ENCODE data around the gene CLP1. TPM values are rescaled to one million over a fixed set of nuclear protein-coding genes. Genes with fewer than 3 reads are reported as not detected.
"Not testable (repeated sequence)": the region's sequence is repeated elsewhere in the genome, so short reads cannot be mapped to it uniquely, and the experiment has no call there.

The CLP1 gene
- total RNA-seq, 1 experiment from 2014 or later: 12.6 TPM

DNA sequence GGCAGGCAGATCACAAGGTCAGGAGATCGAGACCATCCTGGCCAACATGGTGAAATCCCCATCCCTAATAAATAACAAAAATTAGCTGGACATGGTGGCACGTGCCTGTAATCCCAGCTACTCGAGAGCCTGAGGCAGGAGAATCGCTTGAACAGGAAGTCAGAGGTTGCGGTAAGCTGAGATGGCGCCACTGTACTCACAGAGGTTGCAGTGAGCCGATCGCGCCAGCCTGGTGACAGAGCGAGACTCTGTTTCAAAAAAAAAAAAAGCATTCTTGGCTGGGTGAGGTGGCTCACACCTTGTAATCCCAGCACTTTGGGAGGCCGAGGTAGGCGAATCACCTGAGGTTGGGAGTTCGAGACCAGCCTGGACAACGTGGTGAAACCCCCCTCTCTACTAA is 5.3 kb upstream of the CLP1 start:
- in situ Hi-C loops (cut with HindIII; ENCODE audit: low pct_unique_long_range_greater_than_20kb, low sequenced_read_pairs); DNase-seq (ENCODE audit: low read depth): not testable (repeated sequence)

DNA sequence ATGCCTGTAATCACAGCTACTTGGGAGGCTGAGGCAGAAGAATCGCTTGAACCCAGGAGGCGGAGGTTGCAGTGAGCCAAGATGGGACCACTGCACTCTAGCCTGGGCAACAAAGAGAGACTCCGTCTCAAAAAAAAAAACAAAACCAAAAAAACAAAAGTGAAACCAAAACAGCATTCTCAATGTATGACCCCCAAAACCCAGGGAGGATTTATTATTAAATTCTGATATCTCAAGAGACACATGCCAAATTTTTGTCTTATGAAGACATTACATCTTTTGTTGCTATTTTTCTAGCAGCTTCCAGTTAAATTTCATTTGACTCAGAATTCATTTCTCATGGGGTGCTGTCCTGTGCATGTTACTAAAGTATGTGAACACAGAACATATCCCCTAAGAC is 4.9 kb upstream of the CLP1 start:
- in situ Hi-C loops (cut with HindIII; ENCODE audit: low pct_unique_long_range_greater_than_20kb, low sequenced_read_pairs): no loop called here
- no peak for DNase-seq (ENCODE audit: low read depth)

DNA sequence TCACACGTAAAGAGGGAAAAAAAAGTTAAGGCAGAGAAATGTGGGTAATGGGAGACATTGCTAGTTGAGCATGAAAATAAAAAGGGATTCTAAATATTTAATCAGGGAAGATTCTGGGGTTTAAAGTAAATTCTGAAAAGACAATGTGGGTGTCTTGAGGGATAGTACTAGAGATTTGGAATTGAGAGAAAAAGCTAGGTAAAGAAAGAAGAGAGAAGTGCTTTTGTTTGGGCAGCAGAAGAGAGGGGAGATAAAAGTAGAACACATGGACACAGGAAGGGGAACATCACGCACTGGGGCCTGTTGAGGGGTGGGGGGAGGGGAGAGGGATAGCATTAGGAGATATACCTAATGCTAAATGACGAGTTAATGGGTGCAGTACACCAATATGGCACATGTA is 4.4 kb upstream of the CLP1 start:
- no peak for DNase-seq (ENCODE audit: low read depth)
- in situ Hi-C loops (cut with HindIII; ENCODE audit: low pct_unique_long_range_greater_than_20kb, low sequenced_read_pairs): no loop called here

DNA sequence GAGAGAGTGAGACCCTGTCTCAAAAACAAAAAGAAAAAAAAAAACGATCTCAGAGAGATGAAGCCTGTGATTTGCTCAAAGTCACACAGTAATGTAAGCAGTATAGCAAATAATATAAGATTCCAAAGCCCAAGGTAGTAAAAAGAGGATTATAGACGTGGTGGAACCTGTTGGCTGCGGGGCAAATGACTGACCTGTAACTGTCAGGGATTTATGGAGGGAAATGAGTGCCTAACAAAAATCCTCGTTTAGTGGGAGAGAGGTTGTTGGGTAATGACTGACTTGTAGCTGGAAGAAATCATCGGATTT is 723 bp upstream of the CLP1 start:
- DNase-seq (ENCODE audit: low read depth): no peak
- in situ Hi-C loops (cut with HindIII; ENCODE audit: low pct_unique_long_range_greater_than_20kb, low sequenced_read_pairs): no loop called here

DNA sequence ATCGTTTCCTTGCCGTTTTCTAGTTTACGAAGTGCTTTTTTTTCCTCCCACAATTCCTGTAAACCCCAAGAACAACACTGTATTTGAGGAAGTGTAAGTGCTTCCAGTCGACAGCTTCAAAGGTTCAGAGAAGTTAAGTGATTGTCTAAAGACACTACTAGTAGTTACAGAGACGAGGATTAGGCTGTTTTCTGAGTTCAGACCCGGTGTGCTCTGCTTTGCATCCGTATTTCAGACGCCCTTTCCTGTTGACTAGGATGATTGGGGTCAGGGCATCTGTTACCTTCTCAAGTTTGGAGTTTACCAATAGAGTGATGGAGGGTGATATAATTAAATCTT is 430 bp downstream of the CLP1 start:
- DNase-seq (ENCODE audit: low read depth): no peak
- in situ Hi-C loops (cut with HindIII; ENCODE audit: low pct_unique_long_range_greater_than_20kb, low sequenced_read_pairs): no loop called here

DNA sequence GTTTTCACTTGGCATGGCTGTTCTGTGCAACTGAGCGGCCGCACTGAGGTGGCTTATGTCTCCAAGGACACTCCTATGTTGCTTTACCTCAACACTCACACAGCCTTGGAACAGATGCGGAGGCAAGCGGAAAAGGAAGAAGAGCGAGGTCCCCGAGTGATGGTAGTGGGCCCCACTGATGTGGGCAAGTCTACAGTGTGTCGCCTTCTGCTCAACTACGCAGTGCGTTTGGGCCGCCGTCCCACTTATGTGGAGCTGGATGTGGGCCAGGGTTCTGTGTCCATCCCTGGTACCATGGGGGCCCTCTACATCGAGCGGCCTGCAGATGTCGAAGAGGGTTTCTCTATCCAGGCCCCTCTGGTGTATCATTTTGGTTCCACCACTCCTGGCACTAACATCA is 2.1 kb downstream of the CLP1 start:
- in situ Hi-C loops (cut with HindIII; ENCODE audit: low pct_unique_long_range_greater_than_20kb, low sequenced_read_pairs): no loop called here

DNA sequence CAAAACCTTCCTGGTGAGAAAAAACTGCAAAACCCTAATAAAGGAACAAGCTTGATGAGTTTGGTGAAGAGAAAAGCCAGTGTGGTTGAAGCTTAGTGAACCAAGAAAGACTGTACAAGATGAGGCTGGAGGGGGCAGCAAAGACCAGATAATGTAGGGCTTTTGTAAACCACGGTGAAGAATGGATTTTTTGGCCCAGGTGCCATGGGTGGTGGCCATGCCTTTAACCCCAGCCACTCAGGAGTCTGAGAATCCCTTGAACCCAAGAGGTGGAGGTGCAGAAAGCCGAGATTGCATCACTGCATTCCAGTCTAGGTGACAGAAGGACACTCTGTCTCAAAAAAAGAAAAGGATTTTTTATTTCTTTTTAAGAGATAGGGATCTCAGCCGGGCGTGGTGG is 5.3 kb downstream of the CLP1 start:
- no peak for DNase-seq (ENCODE audit: low read depth)
- in situ Hi-C loops (cut with HindIII; ENCODE audit: low pct_unique_long_range_greater_than_20kb, low sequenced_read_pairs): no loop called here

More for the DNA sequence above, 2.1 kb downstream of the CLP1 start:
- DNase-seq (ENCODE audit: low read depth): no peak

DNA sequence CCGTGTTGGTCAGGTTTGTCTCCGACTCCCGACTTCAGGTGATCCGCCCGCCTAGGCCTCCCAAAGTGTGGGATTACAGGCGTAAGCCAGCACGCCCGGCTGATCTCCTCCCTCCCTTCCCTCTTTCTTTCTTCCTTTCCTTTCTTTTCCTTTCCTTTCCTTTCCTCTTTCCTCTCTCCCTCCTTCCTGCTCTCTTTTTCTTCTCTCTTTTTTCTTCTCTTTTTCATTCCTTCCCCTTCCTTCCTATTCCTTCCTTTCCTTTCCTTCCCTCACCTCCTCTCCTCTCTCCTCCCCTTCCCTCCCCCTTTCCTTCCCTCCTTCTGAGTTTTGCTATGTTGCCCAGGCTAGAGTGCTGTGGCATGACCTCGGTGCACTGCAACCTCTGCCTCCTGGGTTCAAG is 6.4 kb downstream of the CLP1 start:
- in situ Hi-C loops (cut with HindIII; ENCODE audit: low pct_unique_long_range_greater_than_20kb, low sequenced_read_pairs): no loop called here
- no peak for DNase-seq (ENCODE audit: low read depth)

DNA sequence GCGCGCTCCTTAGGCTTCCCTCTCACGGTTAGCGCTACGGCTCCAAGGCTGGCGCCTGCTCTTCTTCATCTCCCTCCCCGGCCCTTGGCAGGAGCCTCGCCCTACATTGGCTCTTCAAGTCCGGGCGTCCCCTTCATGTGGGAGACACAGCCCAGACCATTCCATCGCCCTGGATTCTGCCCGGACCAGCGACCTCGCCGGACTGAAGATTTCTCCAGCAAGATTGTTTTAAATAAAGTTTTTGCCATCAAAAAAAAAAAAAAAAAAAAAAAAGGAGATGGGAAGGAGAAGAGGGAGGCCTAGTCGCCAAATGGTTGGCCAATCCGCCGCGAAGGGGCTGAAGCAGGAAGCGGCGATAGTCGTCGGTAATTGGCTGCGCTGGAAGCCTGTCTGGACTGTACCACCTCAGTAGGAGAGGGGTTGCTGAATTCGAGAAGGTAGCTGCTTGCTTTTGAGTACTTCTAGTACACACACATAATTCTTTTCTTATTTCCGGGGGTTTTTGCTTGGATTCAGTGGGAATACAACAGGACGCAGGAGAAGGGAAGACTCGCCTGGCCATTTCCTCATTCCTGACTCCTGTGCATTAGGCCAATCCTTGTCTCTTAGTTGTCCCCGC is 9.7 kb downstream of the CLP1 start:
- DNase-seq (ENCODE audit: low read depth): peak; percentile 96
- in situ Hi-C loops (cut with HindIII; ENCODE audit: low pct_unique_long_range_greater_than_20kb, low sequenced_read_pairs): no loop called here

DNA sequence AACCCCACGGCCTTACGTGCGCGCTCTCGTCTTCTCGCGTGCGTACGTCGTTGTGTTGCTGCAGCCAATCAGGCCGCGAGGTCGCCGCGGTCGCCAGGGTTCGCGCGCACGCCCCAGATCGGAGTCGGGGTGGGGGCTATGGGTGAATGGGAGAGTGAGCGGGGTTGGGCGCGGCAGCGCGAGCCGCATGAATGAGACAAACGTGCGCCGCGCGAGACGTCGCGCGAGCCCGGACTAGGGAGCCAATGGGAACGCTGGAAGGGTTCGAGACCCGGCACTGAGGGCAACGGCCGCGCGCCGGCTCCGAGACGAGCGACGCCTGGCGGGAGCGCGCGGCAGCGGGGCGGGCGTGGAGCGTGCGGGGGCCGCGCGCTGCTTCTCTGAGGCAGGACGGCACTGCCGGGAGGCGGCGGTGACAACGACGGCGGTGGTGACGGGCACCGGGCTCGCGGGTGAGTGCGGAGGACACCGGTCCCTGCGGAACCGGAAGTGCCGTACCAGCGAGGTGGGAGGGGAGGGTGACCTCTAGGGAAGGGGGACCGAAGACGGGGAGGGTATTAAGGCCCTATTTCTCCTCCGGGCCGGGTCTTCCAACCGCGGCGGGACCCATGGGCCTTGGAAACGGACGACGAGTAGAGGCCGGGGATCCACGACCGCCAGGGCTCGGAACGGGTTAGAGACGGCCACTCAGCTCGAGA is 10.3 kb downstream of the CLP1 start, which contains the start of gene ZDHHC5:
Gene ZDHHC5 (plus strand): TSS at position 379 of the 698 bp plus-strand sequence. CDS start 4,977 bp downstream, outside the sequence.
- DNase-seq (ENCODE audit: low read depth): peak; percentile 98
- in situ Hi-C loops (cut with HindIII; ENCODE audit: low pct_unique_long_range_greater_than_20kb, low sequenced_read_pairs): no loop called here

DNA sequence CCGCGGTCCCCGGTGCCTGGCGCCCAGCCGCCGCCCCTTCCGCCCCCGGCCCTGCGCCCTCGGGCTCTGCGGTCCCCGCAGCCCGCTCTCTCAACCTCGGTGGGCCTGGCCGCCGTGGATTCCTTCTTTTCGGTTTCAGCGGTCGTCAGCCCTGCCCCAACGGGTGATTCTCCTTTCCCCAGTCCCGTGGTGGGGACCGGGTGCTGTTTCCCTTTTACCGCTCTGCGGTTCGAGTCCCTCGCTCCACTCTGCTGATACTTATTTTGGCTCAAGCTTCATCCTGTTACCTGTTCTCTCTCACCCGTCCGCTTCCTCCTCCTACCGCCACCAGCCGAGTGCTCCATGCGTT is 10.8 kb downstream of the CLP1 start:
- in situ Hi-C loops (cut with HindIII; ENCODE audit: low pct_unique_long_range_greater_than_20kb, low sequenced_read_pairs): no loop called here
- no peak for DNase-seq (ENCODE audit: low read depth)

DNA sequence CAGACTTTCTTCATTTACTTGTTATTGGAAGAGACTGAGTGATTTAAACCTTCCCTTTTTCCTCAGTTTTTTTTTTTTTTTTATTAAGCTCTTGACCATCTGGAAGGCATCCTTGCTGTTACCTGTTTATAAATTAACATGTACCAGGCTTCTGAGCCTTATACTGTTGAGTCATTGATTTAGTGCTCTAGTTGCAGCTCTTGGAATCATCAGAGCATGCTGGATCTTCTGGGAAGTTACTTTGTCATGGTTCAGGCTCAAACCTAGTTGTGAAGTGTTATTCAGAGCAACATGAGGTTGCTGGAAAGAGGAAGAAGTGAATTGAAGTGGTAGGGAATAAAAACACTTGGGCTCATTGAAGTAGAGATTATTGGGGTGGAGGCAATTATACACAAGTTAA is 16.7 kb downstream of the CLP1 start:
- peak; percentile 57 for DNase-seq (ENCODE audit: low read depth)
- in situ Hi-C loops (cut with HindIII; ENCODE audit: low pct_unique_long_range_greater_than_20kb, low sequenced_read_pairs): no loop called here

DNA sequence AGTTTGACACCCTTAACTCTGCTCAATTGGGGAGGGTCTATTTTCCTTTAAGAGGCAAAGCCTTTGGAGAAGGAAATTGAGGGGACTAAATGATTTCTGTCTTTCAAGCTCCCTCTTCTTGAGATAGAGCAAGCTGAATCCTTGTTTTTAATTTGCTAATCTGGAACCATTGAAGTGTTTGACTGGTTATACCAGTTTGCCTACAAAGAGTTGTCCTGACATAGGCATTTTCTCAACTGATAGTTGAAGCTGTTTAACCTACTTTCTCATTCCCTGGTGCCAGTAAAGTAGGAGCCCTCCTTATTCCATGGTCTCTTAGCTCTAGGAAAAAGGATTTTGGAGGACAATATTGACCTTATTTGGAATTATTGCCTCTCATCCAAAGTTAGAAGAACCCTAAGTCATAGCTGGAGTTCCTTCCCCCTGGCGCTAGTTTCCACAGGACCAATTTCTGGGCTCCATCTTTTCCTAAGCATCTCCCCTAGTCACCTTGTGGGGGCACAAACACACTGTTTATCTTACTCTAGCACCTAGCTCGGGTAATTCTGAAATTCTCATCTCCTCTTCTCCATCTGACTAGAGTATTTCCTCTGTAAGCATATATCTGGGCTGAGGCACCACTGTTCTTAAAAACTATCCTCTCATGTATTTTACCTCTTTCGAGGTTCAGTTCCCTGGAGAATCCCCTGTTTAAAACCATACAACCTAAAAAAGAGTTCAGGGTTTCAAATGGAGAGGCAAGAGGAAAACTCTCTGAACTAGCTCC is 17.8 kb downstream of the CLP1 start:
- in situ Hi-C loops (cut with HindIII; ENCODE audit: low pct_unique_long_range_greater_than_20kb, low sequenced_read_pairs): no loop called here
- no peak for DNase-seq (ENCODE audit: low read depth)

DNA sequence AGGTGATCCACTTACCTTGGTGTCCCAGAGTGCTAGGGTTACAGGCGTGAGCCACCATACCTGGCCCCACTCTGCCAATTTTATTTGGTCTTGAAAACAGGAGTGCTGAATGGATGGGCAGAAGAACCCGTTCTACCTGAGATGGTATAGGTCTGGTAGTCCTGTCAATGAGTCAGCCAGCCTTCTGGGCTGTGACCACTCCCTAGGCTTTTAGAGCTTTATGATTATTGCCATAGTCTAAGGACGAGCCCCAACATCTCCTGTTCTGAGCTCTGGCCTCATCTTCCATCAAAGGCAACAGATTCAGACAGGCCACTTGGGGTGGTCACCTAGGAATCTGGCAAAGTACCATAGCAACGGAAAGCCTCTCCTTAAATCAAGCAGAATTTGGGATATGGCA is 21.8 kb downstream of the CLP1 start:
- in situ Hi-C loops (cut with HindIII; ENCODE audit: low pct_unique_long_range_greater_than_20kb, low sequenced_read_pairs): no loop called here
- no peak for DNase-seq (ENCODE audit: low read depth)

DNA sequence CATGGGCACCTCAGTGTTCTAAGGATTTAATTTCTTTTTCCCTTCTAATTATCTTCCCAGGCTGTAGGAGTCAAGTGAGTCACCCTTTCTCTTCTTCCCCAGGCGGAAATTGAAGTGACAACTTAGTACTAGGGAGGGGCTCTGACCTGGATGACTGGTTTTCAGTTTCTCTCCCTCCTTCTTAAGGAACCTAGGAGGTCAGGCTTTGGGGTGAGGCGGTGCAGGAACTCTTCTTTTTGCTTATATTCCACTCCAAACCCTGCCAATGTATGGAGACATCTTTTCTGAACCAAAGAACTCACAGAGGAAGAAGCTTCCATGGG is 23.0 kb downstream of the CLP1 start:
- DNase-seq (ENCODE audit: low read depth): peak; percentile 65
- in situ Hi-C loops (cut with HindIII; ENCODE audit: low pct_unique_long_range_greater_than_20kb, low sequenced_read_pairs): no loop called here

DNA sequence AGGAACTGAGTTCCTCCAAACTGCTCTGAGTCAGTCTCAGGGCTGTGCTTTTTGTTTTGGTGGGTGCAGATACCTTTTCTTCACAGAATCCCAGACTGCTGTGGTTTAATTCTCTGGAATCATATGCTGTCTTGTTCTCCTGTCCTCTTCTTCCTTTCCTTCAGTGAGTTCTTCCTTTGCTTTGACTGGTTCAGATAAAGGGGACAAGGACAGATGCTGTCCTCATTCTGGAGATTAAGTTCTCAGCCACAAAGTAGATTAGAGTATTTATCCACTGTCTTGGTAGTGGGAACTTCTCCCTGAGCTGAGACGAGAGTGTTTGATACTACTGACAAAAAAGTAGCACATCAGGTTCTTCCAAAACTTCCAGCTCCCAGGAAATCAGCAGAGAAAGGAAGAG is 23.6 kb downstream of the CLP1 start:
- in situ Hi-C loops (cut with HindIII; ENCODE audit: low pct_unique_long_range_greater_than_20kb, low sequenced_read_pairs): no loop called here
- DNase-seq (ENCODE audit: low read depth): no peak

DNA sequence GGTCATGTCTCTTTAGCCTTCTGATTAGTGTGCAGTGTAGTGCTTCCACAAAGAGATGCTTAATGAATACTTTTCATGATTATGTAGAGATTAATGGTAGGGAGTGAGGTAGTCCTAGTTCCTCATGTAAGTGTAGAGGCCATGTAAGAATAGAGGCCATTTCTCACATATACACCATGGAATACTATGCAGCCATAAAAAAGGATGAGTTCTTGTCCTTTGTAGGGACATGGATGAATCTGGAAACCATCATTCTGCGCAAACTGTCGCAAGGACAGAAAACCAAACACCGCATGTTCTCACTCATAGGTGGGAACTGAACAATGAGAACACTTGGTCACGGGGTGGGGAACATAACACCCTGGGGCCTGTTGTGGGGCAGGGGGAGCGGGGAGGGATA is 32.9 kb downstream of the CLP1 start:
- DNase-seq (ENCODE audit: low read depth); in situ Hi-C loops (cut with HindIII; ENCODE audit: low pct_unique_long_range_greater_than_20kb, low sequenced_read_pairs): not testable (repeated sequence)

DNA sequence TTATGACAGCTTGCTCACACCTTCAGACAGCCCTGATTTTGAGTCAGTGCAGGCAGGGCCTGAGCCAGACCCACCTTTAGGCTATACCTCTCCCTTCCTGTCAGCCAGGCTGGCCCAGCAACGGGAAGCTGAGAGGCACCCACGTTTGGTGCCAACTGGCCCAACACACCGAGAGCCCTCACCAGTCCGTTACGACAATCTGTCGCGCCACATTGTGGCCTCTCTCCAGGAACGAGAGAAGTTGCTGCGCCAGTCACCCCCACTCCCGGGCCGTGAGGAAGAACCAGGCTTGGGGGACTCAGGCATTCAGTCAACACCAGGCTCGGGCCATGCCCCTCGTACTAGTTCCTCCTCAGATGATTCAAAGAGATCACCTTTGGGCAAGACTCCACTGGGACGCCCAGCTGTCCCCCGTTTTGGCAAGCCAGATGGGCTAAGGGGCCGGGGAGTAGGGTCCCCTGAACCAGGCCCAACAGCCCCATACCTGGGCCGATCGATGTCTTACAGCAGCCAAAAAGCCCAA is 41.3 kb downstream of the CLP1 start:
- in situ Hi-C loops (cut with HindIII; ENCODE audit: low pct_unique_long_range_greater_than_20kb, low sequenced_read_pairs): no loop called here
- DNase-seq (ENCODE audit: low read depth): no peak

DNA sequence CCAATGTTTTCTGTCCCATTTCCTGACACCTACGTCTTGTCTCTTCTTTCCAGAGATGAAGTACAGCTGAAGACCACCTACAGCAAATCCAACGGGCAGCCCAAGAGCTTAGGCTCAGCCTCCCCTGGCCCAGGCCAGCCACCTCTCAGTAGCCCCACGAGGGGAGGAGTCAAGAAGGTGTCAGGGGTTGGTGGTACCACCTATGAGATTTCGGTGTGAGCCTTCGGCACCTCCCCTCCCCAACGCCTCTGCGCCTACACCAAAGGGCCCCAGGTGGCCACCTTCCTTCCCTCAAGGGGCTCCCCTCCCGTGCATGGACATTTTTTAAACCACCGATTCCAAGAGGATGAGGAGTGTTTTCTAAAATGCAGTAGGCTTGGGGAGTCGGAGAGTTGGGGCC is 42.3 kb downstream of the CLP1 start:
- in situ Hi-C loops (cut with HindIII; ENCODE audit: low pct_unique_long_range_greater_than_20kb, low sequenced_read_pairs): no loop called here
- no peak for DNase-seq (ENCODE audit: low read depth)

DNA sequence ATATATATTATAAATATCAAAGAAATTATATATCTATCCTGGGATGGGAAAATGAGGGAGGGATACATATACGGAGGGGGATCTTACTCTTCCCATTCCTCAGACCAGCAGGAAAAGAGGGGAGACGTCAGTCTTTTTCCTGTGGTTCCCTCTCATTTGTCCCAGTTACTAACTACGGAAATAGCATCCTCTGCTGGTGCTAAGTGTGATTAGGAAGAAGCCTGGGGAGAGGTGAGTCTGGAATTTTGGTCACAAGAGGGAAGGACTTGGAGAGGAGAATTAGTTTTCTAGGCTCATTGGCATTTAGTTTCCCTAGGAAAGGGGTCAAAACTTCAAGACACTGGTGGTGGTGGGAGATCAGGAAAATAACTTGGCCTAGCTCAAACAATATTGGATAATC is 42.9 kb downstream of the CLP1 start:
- in situ Hi-C loops (cut with HindIII; ENCODE audit: low pct_unique_long_range_greater_than_20kb, low sequenced_read_pairs): no loop called here
- DNase-seq (ENCODE audit: low read depth): no peak
